Measurements from ENCODE around the gene TMEM108. TPM values are rescaled to one million over a fixed set of nuclear protein-coding genes. Genes with fewer than 3 reads are reported as not detected.

The TMEM108 gene
- total and polyA plus RNA-seq, 10 of the 15 experiments (the other 5 are each of a cell fraction or from before 2014, with no cell fraction given): 0.02 to 0.58 (median 0.12) TPM; not detected in 5

DNA sequence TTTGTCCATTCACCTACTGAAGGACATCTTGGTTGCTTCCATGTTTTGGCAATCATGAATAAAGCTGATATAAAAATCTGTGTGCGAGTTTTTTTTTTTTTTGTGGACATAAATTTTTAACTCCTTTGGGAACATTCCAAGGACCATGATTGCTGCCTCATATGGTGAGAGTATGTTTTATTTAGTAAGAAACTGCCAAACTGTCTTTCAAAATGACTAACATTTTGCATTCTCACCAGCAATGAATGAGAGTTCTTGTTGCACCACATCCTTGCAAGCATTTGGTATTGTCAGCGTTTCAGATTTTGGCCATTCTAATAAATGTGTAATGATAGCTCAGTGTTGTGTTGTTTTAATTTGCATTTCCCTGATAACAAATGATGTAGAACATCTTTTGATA is 12.7 kb downstream of the TMEM108 start:
- H3K4me2 ChIP-seq (ENCODE audit: control insufficient read depth, insufficient read depth): no peak overlapping the region
- peaks cover 0 to 3% of the 10 kb centered on the region in 2 experiments; a peak in 2 of 4 replicates for H3K27me3 ChIP-seq (replicated peaks in 1 of 2; ENCODE audit: control insufficient read depth in 2 of 2, insufficient read depth in 2 of 2, low read length in 1 of 2)
- no peak overlapping the region for H3K27ac ChIP-seq (ENCODE audit: control insufficient read depth, insufficient read depth)
- ChIA-PET POLR2A (no interaction called here), CTCF (interaction anchor here (1.6 kb wide), 1 partner anchor 16 kb away, joined by 3 read pairs; no protein-coding TSS in a partner anchor), SMC1A (ENCODE audit: uncharacterized antibody, unreplicated experiment) (interaction anchor here (0.8 kb wide), 1 partner anchor 9 kb away, joined by 3 read pairs; no protein-coding TSS in a partner anchor), RAD21 (ENCODE audit: unreplicated experiment) (no interaction called here)
- 50% methylated on average over 2 of the region's 2 CpGs for WGBS (ENCODE audit: insufficient coverage, insufficient replicate concordance, low lambda C conversion rate, missing lambda C conversion rate)
- no peaks in the 10 kb centered on the region for H3K9me3 ChIP-seq (replicated peaks; ENCODE audit: control insufficient read depth, insufficient read depth, low read length)
- no peaks in the 10 kb centered on the region for H3K4me1 ChIP-seq (ENCODE audit: control insufficient read depth, insufficient read depth, low read length)
- DNase-seq (ENCODE audit: low read depth, low spot score) (no peak), FAIRE-seq (no peak), ATAC-seq (no peak)
- in situ Hi-C loops (cut with MboI): no loop called here
- H2AFZ ChIP-seq (ENCODE audit: control insufficient read depth, low read depth, low read length): no peak overlapping the region
- H3K36me3 ChIP-seq (ENCODE audit: control insufficient read depth in 2 of 2, insufficient read depth in 2 of 2, low read length in 1 of 2): no peaks in the 10 kb centered on the region
- BruUV-seq (replicated peaks): no TSS peak
- H3K4me3 ChIP-seq: no peak overlapping the region
- no peak overlapping the region for H3K9ac ChIP-seq (ENCODE audit: control insufficient read depth, insufficient read depth, low read length)
- intact Hi-C loops (cut with micrococcal nuclease; ENCODE audit: unreplicated experiment): no loop called here
- TF ChIP-seq ZNF274 (IDR thresholded peaks at IDR 0.05; ENCODE audit: insufficient read depth, insufficient read length): no peak
- TF ChIP-seq, protein P1, sequence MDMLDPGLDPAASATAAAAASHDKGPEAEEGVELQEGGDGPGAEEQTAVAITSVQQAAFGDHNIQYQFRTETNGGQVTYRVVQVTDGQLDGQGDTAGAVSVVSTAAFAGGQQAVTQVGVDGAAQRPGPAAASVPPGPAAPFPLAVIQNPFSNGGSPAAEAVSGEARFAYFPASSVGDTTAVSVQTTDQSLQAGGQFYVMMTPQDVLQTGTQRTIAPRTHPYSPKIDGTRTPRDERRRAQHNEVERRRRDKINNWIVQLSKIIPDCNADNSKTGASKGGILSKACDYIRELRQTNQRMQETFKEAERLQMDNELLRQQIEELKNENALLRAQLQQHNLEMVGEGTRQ (IDR thresholded peaks at IDR 0.05; ENCODE audit: borderline replicate concordance, low read depth, low read length): no peak
- no peak for TF ChIP-seq JUND (IDR thresholded peaks at IDR 0.05; ENCODE audit: low read depth, low read length)
- no peak for TF ChIP-seq CBX3 (IDR thresholded peaks at IDR 0.05; ENCODE audit: borderline replicate concordance, low read depth)
- no peak for TF ChIP-seq GATAD2B (conservative IDR thresholded peaks at IDR 0.05; ENCODE audit: low read depth)
- TF ChIP-seq MYB (IDR thresholded peaks at IDR 0.05; ENCODE audit: borderline replicate concordance, low read depth, low read length): no peak
- TF ChIP-seq NRF1 (conservative IDR thresholded peaks at IDR 0.05; ENCODE audit: low read depth, low read length): no peak
- no peak for TF ChIP-seq ZNF207 (IDR thresholded peaks at IDR 0.05; ENCODE audit: borderline replicate concordance)
- no peaks in the 10 kb centered on the region for H3K79me2 ChIP-seq (ENCODE audit: control insufficient read depth, insufficient read depth, low read length)
- H4K20me1 ChIP-seq (ENCODE audit: control insufficient read depth, insufficient read depth): no peaks in the 10 kb centered on the region

Data from GM12878 (cell line).